HS-5 (cell line): ENCODE results near the gene BLOC1S5.
A peak's percentile ranks its signal among the peaks of the same experiment; 100 is the strongest.
"Not testable (repeated sequence)": the region's sequence is repeated elsewhere in the genome, so short reads cannot be mapped to it uniquely, and the experiment has no call there.

Source experiments
- DNase-seq: peaks from one replicate; pipeline ENCODE4 v3.0.0-alpha.2; 2012; ENCODE audit warnings: low read depth

Gene BLOC1S5

DNA sequence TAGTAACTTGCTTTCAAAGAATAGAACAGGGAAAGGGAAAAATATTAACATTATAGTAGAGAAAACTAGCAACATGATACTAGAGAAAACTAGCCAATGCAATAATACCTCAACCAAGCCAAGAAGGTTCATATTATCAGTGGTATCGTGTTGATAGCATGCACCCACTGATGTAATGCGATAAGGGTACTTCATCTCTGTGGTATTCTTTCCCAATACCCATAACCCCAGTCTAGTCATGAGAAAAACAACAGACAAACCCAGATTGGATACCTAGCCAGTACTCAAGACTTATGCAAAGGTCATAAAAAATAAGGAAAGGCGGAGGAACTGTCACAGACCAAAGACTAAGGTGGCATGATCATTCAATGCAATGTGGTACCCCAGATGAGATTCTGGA, 21.0 kb downstream of the BLOC1S5 start:
- DNase-seq, result no peak

DNA sequence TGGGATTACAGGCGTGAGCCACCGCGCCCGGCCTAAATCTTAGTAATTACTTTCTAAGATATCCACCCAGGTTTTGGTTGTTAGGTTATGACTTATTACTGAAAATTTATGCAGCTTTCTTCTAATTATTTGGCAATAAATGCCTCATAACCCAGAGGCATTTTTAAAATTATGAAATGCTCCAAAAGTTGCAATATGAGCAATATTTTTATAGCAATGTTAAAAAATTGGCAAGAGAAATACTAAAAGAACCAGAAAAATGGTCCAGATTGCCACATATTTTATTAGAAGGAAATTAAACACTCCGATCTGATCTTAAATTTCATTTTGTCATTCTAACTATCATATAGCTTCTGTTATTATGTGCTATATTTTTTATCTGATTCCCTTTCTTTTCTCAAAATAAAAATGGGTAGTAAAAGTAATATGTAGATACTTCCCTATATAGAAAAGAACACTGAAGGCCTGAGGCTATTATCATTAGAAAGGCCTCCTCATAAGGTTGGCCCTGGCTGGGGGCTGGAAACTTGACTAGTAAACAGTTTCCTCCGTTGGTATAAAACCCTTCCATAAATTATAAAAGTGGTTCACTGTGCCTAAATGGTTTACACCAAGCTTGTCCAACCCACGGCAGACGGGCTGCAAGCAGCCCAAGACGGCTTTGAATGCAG, 22.1 kb downstream of the BLOC1S5 start:
- no peak for DNase-seq

DNA sequence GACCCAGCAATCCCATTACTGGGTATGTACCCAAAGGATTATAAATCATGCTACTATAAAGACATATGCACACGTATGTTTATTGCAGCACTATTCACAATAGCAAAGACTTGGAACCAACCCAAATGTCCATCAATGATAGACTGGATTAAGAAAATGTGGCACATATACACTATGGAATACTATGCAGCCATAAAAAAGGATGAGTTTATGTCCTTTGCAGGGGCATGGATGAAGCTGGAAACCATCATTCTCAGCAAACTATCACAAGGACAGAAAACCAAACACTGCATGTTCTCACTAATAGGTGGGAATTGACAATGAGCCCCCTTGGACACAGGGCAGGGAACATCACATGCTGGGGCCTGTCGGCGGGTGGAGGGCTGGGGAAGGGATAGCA, 30.1 kb downstream of the BLOC1S5 start:
- DNase-seq, result not testable (repeated sequence)

DNA sequence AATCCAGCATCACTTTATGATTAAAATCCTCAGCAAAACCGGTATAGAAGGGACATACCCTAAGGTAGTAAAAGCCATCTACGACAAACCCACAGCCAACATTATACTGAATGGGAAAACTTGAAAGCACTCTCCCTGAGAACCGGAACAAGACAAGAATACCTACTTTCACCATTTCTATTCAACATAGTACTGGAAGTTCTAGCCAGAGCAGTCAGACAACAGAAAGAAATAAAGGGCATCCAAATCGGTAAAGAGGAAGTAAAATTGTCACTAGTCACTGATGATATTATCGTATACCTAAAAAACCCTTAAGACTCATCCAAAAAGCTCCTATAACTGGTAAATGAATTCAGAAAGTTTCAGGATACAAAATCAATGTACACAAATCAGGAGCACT, 33.3 kb downstream of the BLOC1S5 start:
- no peak for DNase-seq

DNA sequence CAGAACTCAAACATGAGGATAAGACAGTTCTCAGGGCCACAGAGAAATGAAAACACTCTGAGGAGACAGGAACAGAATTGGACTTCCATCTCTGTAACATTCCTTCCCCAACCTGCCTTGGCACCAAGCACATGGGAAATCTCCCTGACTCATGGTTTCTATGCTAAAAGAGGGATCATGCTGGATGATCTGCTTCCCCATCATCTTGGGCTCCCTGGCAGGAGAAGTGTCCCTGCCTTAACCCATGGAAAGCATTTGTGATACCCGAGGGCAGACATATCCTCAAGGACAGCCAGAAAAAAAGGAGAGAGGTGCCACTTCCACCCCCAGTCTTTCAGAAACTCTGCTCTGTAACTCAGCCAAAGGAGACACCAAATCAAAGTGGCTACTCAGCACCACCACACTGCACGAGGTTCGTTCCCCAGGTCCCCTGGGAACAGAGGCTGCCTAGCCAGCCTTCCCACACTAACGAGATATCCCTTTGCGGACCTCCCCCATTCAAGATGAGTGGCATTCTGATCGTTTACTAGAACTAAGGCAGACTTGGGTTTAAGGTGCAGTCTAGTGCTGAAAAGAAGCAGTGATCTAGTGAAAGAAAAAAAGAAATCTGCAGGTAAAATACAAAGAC, 34.8 kb downstream of the BLOC1S5 start:
- DNase-seq, result no peak

DNA sequence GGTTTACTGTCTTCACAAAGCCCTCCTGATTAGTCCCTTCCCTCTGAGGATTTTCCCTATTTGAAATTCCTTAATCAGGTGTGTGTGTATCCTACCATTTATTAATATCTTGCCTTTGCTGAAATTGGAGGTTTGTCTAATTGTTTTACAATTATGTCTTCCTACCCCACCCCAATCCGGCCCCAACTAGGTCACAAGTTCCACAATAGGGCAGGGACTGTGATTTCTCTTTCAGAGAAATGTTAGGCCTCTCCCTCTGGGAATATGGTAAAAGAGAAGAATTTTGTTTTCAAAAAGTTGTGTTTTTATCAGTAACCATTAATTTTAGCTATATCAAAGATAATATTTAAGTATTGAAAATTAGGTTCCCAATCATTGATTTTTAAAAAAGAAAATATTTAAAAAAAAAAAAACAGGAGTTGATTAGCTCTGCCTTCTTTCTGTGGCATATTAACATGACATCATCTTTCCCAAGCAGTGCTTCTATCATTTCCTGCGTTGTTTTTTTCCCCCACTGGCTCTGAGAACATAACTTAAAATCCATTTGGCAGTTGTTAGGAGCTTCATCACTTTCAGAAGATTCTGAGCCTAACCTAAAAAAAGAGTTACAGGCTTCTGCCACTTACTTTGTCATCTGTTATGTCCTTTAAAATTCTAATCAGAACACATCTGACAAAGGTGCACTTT, 36.1 kb downstream of the BLOC1S5 start:
- no peak for DNase-seq

DNA sequence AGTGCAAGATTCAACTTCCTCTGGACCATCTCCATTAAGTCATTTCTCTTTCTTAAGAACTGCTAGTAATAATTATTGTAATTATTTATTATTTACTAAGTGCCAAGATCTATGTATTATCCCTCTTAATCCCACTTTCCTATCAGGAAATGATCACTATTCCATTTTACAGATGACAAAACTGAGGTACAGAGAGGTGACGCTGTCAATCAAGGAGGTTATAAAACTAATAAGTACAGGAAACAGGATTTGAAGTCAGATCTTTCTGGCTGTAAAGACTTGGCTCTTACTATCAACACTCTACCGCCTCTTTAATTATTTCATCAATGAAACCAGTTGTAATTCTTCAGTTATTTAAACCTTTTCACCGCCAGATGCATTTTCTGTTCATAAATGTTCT, 37.4 kb downstream of the BLOC1S5 start:
- no peak for DNase-seq

DNA sequence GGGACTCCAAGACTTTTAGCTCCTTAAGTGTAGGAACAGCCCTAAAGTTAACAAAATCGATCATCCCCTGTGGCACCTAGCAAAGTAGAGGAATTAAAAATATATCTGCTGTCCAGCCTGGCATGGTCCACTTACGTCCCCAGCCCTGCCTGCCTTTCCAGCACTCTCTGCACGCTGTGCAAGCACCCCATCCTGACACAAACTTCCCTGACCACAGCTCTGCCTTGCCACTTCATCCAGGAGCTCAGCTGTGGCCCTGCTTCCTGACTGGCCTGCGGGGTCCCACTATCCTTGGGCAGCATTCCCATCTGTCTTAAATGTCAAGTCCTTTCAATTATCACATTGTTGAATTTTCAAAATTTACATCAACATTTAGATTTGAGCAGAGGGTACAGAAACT, 39.0 kb downstream of the BLOC1S5 start:
- DNase-seq, result no peak

DNA sequence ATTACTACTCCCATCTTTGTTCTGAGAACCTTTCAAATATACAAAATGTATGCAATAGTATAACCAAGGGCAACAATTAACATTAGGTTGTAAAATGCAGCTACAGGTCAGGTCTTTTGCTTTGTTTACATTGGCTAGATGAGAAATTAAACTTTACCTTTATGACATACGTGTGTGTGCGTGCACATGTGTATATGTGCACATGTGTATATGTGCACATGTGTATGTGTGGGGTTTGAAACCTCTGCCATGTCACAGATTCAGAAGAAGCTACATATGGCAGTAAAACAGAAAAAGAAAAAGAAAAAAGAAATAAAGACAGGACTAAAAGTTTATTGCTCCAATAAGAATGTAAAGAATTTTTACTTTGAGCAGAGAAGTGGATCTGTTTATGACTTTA, 40.6 kb downstream of the BLOC1S5 start:
- no peak for DNase-seq

DNA sequence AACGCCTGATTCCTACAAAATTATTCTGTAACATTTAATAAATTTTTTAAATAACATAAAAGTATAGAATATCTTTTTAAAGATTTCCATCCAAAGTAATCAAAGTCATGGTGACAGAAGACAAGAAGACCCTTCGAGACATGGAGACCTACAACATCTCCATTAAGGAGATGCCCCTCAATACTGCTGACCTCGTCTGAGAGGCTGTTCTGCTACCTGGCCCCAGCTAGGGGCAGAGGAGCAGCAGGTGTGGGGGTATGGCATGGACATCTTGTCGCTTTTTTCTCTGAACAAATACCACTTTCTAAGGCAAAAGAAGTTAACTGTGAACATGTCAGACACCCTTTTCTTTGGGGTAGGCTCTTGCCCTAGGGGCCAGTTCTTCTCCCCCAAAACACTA, 44.1 kb downstream of the BLOC1S5 start:
- DNase-seq, result no peak

DNA sequence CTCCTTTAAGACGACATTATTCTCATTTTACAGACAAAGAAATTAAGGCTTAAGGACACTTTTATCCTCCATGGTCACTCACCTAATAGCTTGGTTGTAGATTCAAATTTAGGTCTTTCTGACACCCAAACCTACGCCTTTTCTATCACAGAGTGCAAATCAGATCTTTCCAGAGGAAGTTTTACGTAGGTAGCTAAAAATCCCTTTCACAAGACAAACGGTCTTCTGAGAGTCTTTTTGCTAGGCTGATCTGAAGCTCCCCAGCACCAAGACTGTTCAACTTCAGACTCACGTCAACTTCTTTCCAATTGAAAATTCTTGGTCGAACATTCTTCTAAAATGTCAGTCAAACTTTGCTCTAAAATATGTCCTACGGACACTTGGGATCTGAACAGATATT, 46.5 kb downstream of the BLOC1S5 start:
- DNase-seq, result no peak

DNA sequence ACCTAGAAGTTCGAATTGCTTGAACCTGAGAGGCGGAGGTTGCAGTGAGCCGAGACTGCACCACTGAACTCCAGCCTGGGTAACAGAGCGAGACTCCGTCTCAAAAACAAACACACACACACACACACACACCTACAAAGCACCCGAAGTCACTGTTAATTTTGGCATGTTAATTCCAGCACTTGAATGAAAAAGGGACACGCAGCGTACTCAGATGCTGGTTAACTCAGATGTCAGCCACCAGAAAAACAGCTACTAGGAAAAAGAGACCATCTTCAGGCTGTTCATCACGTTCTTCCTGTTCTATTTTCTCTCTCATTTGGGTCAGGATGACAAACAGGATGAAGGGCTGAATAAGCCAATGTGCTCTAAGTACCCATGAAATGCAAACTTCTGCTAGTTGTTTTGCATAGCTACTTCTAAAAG, 46.9 kb downstream of the BLOC1S5 start:
- no peak for DNase-seq

DNA sequence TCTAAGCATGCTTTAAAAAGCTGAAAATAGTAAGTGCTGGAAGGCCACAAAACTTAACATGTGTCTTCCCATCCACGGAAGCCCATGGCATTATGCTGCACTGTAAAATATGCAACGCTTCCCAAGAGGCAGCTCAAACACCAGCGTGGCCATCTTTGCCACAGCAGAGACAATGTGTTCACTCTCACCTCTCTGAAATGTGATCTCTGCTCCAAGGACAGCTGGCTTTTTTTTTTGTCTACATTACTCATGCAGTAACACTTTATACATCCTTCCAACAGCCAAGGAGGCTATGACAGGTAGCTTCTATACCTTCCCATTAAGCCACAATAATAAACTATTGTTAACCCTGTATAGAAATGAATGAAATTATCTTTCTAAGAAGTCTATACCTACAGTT, 49.2 kb downstream of the BLOC1S5 start:
- DNase-seq, result no peak

DNA sequence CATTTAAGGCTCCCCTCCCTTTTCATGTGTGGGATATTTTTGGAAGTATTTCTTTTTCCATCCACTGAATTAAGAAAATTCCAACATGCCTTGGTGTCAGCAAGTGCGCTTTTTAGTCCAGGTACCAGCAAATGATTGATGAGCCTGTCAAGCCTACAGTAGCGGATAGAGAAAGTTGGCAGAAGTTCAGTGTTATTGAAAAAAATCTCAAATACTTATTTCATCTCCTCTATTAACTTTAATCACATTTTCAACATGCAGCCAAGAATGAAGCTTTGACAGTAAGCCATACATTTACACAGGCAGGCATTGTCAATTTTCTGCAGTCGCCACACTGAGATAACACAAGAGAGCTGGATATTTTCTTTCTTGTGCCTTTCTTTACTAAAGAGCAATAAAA, 50.4 kb downstream of the BLOC1S5 start:
- no peak for DNase-seq

DNA sequence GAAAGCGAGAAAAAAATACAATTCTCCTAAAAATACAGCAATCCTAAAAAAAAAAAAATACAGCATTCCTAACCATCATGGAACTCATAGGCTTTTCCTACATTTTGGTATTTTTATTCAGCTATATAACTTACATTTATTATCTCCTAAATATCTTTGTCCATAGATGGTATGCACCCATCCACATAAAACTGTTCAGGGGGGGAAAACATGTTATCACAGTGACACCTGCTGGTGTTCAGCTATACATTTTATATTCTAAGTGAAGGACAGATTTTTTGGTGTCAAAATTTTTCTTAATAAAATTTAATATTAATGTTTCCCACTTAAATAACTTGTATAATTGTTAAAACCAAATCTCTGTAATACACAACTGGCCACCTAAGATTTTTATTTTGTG, 58.0 kb downstream of the BLOC1S5 start:
- peak; percentile 3 for DNase-seq

DNA sequence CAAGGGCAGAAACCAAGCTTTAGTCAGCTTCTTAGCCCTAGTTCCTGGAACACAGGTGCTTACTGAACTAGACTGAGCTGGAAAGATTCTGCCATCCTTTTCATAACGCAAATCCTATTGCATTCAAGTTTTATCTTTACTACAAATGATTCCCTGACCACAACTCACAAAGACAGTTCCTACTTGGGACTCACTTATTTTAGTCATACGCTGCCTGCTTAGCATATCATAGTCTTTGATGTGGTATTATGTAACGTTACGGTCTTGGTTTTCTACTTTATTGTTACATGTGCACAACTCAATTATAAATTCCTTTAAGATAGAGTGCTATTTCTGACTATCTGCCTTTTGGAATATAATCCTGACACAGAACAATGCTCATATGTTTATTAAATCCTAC, 59.1 kb downstream of the BLOC1S5 start:
- DNase-seq, result no peak

DNA sequence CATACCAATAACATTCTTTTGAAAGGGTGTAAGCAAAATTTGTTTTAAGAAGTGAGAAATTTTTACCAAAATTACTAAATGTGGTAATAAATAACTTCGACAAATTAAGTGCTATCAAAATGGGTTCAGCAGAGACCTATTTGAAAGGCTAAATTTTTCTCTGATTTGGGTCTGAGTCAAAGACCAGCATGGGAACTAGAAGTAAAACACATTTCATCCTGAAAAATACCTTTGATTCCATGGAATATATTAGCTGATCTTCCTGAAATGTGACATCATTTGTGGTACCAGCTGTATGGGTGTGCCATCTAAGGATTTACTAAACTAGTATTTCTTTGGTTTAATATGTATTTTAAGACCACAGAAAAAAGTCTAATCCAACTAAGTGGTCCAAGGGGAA, 63.6 kb downstream of the BLOC1S5 start:
- DNase-seq, result no peak

DNA sequence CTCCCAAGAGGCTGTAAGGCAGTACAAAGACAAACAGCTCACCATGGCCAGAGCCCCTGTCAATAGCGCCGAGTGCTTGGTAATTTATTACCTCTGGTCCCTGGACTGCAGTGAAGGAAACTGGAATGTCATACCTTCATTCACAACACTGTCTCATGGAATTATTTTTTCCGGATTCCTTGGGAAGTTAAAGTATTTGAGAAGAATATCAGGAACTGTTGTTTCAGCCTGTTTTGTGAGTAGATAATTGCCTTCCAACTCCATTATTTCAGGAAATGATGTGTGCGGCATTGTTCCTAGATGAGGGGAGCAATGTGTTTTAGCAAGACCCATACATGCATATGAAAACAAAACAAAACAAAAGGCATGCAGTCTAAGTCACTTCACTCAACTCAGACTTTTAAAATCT, 64.0 kb downstream of the BLOC1S5 start:
- no peak for DNase-seq

DNA sequence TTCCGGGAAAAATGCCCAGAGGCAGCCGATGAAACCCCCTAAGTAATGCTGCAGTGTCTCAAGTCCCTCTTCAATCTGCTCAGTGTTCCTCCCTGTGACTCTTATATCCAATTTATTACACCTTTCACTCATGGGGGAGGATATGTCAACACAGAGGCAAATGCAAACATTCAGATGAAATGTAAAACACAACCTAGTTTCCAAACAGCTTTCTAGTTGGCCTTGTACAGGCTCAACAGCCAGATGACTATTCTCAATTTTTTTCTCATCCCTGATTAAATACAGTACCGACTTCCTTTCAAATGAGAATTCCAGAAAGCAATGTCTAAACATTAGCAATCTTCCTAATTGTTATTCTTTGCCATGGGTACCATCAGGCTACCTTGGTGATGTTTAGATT, 65.0 kb downstream of the BLOC1S5 start:
- DNase-seq, result no peak

DNA sequence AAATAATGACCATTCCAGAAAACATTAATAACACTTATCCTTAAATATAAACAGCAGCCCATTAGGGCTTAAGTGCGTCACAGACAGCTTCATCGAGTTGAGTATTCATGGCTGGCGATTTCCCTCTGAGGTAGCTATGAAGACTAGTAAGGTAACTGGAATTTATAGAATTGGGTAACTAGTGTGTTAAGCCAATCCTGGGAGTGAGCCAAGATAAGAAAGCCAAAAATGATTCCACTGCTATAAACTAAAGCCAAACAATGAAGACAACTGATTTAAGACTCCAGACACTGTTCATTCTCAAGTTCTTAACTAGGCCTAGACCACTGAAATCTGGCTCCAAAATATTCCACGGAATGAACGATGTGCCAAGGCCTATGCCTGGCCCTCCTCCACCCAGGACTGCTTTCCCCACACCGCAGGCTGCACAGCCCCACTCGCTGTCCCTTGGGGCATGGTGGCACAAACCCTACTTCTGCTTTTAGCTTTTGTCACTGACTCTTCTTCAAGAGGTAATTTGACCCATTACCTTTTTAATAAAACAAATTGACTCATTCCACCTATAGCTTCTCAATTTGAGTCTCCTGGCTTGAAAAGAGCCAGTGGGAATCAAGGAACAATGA, 66.0 kb downstream of the BLOC1S5 start:
- peak; percentile 24 for DNase-seq

DNA sequence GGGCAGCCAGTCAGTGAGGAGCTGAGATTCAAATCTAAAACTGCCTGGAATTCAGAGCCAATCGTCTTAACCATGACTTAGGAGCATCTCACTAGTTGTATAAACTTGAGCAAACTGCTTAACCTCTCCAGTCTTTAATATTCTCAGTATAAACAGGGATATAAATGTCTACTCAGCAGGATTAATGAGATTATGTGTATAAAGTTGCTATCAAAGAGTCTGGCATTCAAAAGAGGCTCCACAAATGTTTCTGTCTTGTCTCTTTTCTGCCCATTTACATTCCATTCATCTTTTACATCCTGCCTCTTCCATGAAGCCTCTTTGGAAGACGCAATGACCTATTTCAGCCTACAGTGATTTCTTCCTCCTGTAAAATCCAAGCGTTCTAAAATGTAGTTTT, 66.9 kb downstream of the BLOC1S5 start:
- DNase-seq, result no peak

DNA sequence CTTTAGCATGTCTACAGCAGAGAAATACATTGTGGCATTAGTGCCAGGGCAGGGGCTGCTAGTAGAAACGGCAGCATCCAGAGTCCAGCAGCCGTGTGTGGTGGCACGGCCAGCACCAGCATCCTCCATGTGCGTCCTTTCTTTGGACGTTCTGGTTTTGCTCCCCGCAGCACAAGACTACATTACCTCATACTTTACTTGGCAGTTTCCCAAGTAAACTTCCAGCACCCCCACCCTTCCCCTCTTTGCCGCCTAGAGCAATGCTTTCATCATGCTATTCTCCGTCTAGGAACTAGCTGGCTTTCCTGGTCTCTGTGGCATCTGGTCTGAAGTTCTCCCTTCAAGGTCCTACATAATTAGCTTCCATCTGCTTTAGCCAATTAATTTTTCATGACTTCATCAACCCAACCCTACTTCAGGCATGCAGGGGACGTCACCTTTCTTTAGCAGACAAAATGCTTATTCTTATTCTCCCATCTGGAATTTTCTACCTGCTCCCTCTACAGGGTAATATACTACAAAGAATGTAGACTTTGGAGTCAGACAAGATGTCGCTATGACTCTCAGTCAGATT, 67.6 kb downstream of the BLOC1S5 start:
- DNase-seq, result no peak

DNA sequence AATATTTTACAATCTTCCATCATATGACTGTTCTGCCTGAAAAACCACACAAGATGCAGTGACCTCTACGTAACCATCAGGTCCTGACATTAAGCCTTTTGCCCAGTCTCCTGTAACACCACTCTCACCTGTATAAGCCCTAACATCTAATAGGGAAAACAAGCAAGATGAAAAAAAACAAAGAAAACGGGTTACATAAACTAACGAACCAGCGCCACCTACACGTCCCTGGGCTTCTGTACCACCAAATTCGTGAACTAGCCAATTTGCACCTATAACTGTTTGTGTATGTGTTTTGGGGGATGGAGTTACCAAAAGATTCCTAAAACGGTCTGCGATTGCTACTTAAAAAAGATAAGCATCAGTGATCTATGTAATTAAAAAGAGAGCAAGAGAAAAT, 70.2 kb downstream of the BLOC1S5 start:
- DNase-seq, result no peak
